IMR-90 (cell line): ENCODE measurements around the gene NEDD4L. TPM values are rescaled to one million over a fixed set of nuclear protein-coding genes. Genes with fewer than 3 reads are reported as not detected.
A peak's percentile ranks its signal among the peaks of the same experiment; 100 is the strongest.

Source experiments
- ATAC-seq: fragments of 200-7000 bp; cut with Tn5 transposase; 2 replicates; pipeline ENCODE4 v1.9.1; 2020; ENCODE audit warnings: low read depth, mild to moderate bottlenecking, moderate library complexity
- BruUV-seq: library from RNA; stranded (reverse); fragments of 400-500 nt; replicated peaks from 2 replicates; lab custom pipeline; 2021; lab: Mats Ljungman, UMichigan
- CTCF ChIA-PET: fragments of 300-600 bp; formaldehyde crosslinking; extraction: SDS; loops from one replicate; lab custom pipeline; 2021; ENCODE audit warnings: antibody characterized with exemption; lab: Yijun Ruan, JAX
- POLR2A ChIA-PET: fragments of 300-600 bp; sonication (Branson Sonifier 250); formaldehyde crosslinking; loops from one replicate; lab custom pipeline; 2022; ENCODE audit warnings: antibody characterized with exemption; ENCODE audit not compliant: unreplicated experiment; lab: Charles Lee
- DNase-seq: peaks from one replicate; pipeline ENCODE4 v3.0.0; 2013
- H2AFZ ChIP-seq: replicated peaks from 2 replicates; pipeline ENCODE3; 2013; ENCODE audit warnings: low read length, mild to moderate bottlenecking; ENCODE audit not compliant: poor library complexity
- H2AK5ac ChIP-seq: 2 replicates; pipeline ENCODE4 v1.6.1; 2013; ENCODE audit warnings: low read depth, low read length, inconsistent platforms
- H2AK9ac ChIP-seq: replicated peaks from 2 replicates; pipeline ENCODE3; 2013; ENCODE audit warnings: mild to moderate bottlenecking, low read depth, low read length, moderate library complexity; ENCODE audit not compliant: poor library complexity
- H2BK120ac ChIP-seq: 2 replicates; pipeline ENCODE4 v1.6.1; 2013; ENCODE audit warnings: low read depth, low read length, inconsistent platforms
- H2BK15ac ChIP-seq: 3 replicates; pipeline ENCODE4 v1.6.1; 2013; ENCODE audit warnings: low read depth, low read length, inconsistent platforms
- H2BK20ac ChIP-seq: 2 replicates; pipeline ENCODE4 v1.6.1; 2013; ENCODE audit warnings: low read depth, mild to moderate bottlenecking, inconsistent platforms, low read length, moderate library complexity
- H2BK5ac ChIP-seq: 2 replicates; pipeline ENCODE4 v1.6.1; 2013; ENCODE audit warnings: mild to moderate bottlenecking, low read depth, low read length, inconsistent platforms; ENCODE audit not compliant: poor library complexity, severe bottlenecking
- H3K14ac ChIP-seq: replicated peaks from 2 replicates; pipeline ENCODE4 v1.6.1; 2013; ENCODE audit warnings: low read depth, low read length, inconsistent platforms
- H3K18ac ChIP-seq: 2 replicates; pipeline ENCODE4 v1.6.1; 2013; ENCODE audit warnings: low read depth, low read length, control low read depth
- H3K23ac ChIP-seq: 2 replicates; pipeline ENCODE4 v1.6.1; 2013; ENCODE audit warnings: low read depth, low read length, inconsistent platforms
- H3K27ac ChIP-seq: 2 replicates; pipeline ENCODE4 v1.5.1; 2013; ENCODE audit warnings: mild to moderate bottlenecking, control low read depth, low read length; ENCODE audit not compliant: insufficient read depth
- H3K27me3 ChIP-seq: 2 replicates; pipeline ENCODE4 v1.6.1; 2013; ENCODE audit warnings: low read length; ENCODE audit not compliant: control insufficient read depth, insufficient read depth
- H3K36me3 ChIP-seq: 2 replicates; pipeline ENCODE4 v1.6.1; 2013; ENCODE audit warnings: low read length, mixed read lengths; ENCODE audit not compliant: control insufficient read depth, insufficient read depth
- H3K4ac ChIP-seq: 2 replicates; pipeline ENCODE4 v1.6.1; 2013; ENCODE audit warnings: low read depth, low read length, inconsistent platforms
- H3K4me1 ChIP-seq: 2 replicates; pipeline ENCODE4 v1.6.1; 2013; ENCODE audit warnings: low read length, mixed read lengths; ENCODE audit not compliant: control insufficient read depth, insufficient read depth
- H3K4me2 ChIP-seq: 2 replicates; pipeline ENCODE4 v1.6.1; 2013; ENCODE audit warnings: low read depth, mild to moderate bottlenecking, control low read depth, low read length, moderate library complexity
- H3K4me3 ChIP-seq: 2 replicates; pipeline ENCODE4 v1.5.1; 2013; ENCODE audit warnings: low read depth, mild to moderate bottlenecking, control low read depth, low read length, moderate library complexity; ENCODE audit not compliant: insufficient read depth
- H3K56ac ChIP-seq: 2 replicates; pipeline ENCODE4 v1.6.1; 2013; ENCODE audit warnings: low read length, inconsistent platforms; ENCODE audit not compliant: insufficient read depth; ENCODE audit errors: extremely low read depth
- H3K79me1 ChIP-seq, 2 experiments: 2 replicates each; pipeline ENCODE4 v1.6.1; 2013; ENCODE audit warnings: low read length in 2 of 2, inconsistent platforms in 1 of 2, low read depth in 1 of 2
- H3K9ac ChIP-seq: 2 replicates; pipeline ENCODE4 v1.6.1; 2013; ENCODE audit warnings: low read depth, low read length, control low read depth
- H3K9me1 ChIP-seq: 2 replicates; pipeline ENCODE4 v1.6.1; 2013; ENCODE audit warnings: low read length, inconsistent platforms; ENCODE audit not compliant: insufficient read depth
- H3K9me3 ChIP-seq: 2 replicates; pipeline ENCODE4 v1.6.1; 2013; ENCODE audit warnings: low read length; ENCODE audit not compliant: control insufficient read depth, insufficient read depth
- H4K20me1 ChIP-seq: 2 replicates; pipeline ENCODE4 v1.6.1; 2013; ENCODE audit warnings: low read length, inconsistent platforms; ENCODE audit not compliant: insufficient read depth
- H4K5ac ChIP-seq: 2 replicates; pipeline ENCODE4 v1.6.1; 2013; ENCODE audit warnings: mild to moderate bottlenecking, low read depth, low read length, control low read depth
- H4K8ac ChIP-seq, 2 experiments: 2 replicates each; pipeline ENCODE4 v1.6.1; 2013; ENCODE audit warnings: low read depth in 2 of 2, low read length in 2 of 2, control low read depth in 1 of 2, inconsistent platforms in 1 of 2
- H4K91ac ChIP-seq: 2 replicates; pipeline ENCODE4 v1.6.1; 2013; ENCODE audit warnings: low read depth, low read length, inconsistent platforms; ENCODE audit not compliant: insufficient read depth
- CHD1 ChIP-seq: IDR thresholded peaks from 2 replicates; pipeline ENCODE4 v1.6.1; 2012; ENCODE audit warnings: low read depth, low read length, improper control_type of control experiment
- ELK1 ChIP-seq: fragments of 150-350 bp; IDR thresholded peaks from 2 replicates; pipeline ENCODE4 v1.6.1; 2016; ENCODE audit warnings: low read depth, mild to moderate bottlenecking, low read length, moderate library complexity, borderline replicate concordance
- MAZ ChIP-seq: IDR thresholded peaks from 2 replicates; pipeline ENCODE4 v1.6.1; 2012; ENCODE audit warnings: low read depth, mild to moderate bottlenecking, low read length, improper control_type of control experiment, moderate library complexity, borderline replicate concordance
- MXI1 ChIP-seq: IDR thresholded peaks from 2 replicates; pipeline ENCODE4 v1.6.1; 2012; ENCODE audit warnings: low read depth, mild to moderate bottlenecking, low read length, moderate library complexity, borderline replicate concordance
- NFE2L2 ChIP-seq: fragments of 150-350 bp; IDR thresholded peaks from 2 replicates; pipeline ENCODE4 v1.6.1; 2016; ENCODE audit warnings: low read depth, mild to moderate bottlenecking, low read length
- POLR2A ChIP-seq: IDR thresholded peaks from 2 replicates; pipeline ENCODE4 v1.6.1; 2012; ENCODE audit warnings: mild to moderate bottlenecking, low read depth, low read length
- RAD21 ChIP-seq: IDR thresholded peaks from 2 replicates; pipeline ENCODE4 v1.6.1; 2012; ENCODE audit warnings: low read length, improper control_type of control experiment
- USF2 ChIP-seq: fragments of 150-350 bp; IDR thresholded peaks from 2 replicates; pipeline ENCODE4 v1.6.1; 2017; ENCODE audit warnings: mild to moderate bottlenecking, antibody characterized with exemption, low read length, low read depth
- whole genome bisulfite sequencing, 2 experiments: methylation state at CpG; one replicate each; pipeline versions ENCODE4 v1.1.5 to v1.1.7; 2013; ENCODE audit warnings: missing lambda C conversion rate in 2 of 2; ENCODE audit not compliant: insufficient read length in 1 of 2; ENCODE audit errors: extremely low coverage in 2 of 2; 5-methylcytosine and 5-hydroxymethylcytosine counted together
- dilution Hi-C: fragments of 300-500 bp; cut with HindIII; formaldehyde crosslinking; loops from one replicate; pipeline ENCODE4 v1.14.3; 2018; ENCODE audit warnings: low sequenced_read_pairs; ENCODE audit not compliant: unreplicated experiment
- in situ Hi-C: fragments of 300-500 bp; cut with MboI; formaldehyde crosslinking; loops from 3 replicates; pipeline ENCODE4 v1.14.3; 2019; ENCODE audit warnings: low sequenced_read_pairs, inconsistent platforms, mixed read lengths
- intact Hi-C: fragments of 100-400 bp; cut with micrococcal nuclease; formaldehyde crosslinking; loops from 2 replicates; pipeline ENCODE4 v1.10.0; 2022
- polyA plus RNA-seq, 3 experiments: library from polyadenylated mRNA; depleted of rRNA; stranded (reverse); fragments of >200 nt; gene quantifications; 2 replicates each; pipeline ENCODE4 v1.2.3, GENCODE V29; 2012; ENCODE audit warnings: low replicate concordance in 1 of 3
- total RNA-seq: library from RNA; depleted of rRNA; stranded (reverse); fragments of >200 nt; gene quantifications from 2 replicates; pipeline ENCODE4 v1.2.3, GENCODE V29; 2012
- TF ChIP-seq, protein P1 (sequence below): conservative IDR thresholded peaks from 2 replicates; pipeline ENCODE4 v1.5.1; 2012; ENCODE audit warnings: mild to moderate bottlenecking, low read depth, low read length, improper control_type of control experiment

Gene NEDD4L
- total and polyA plus RNA-seq, 2 of the 4 experiments (the other 2 are of a cell fraction): 10.0 to 10.9 TPM

DNA sequence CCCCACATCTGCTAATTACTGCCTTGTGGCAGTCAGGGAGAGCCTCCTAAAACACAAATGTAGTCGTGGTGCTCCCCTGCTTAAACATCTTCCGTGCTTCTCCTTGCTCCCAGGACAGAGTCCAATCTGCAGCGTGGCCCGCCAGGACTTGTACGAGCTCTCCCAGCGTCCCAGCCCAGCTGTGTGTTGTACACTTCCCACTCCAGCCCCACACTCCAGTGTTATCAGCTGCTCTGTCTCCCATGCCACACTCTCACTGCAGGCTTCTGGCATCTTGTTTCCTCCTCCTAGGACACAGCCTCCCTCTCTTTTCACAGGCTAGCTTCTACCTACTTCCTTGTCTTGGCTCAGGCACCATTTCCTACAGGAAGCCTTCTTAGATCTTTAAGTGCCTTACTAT, 385.4 kb downstream of the NEDD4L start:
- BruUV-seq: no TSS peak
- Histone ChIP-seq H2AFZ (peak overlapping the region; percentile 69), H3K79me1 (no peaks in the 10 kb centered on the region), H4K8ac (0 out of 4 replicates have a peak overlapping the region, but pooled peaks of 1 of the 2 experiments have one; percentile 10), H3K4me3 (no peak overlapping the region), H2BK5ac (no peak overlapping the region), H2AK9ac (no peak overlapping the region), H3K23ac (no peak overlapping the region), H4K91ac (no peak overlapping the region), H3K9me3 (no peaks in the 10 kb centered on the region), H3K9me1 (no peaks in the 10 kb centered on the region), H2BK15ac (no peak overlapping the region), H4K20me1 (no peaks in the 10 kb centered on the region), H2BK120ac (no peak overlapping the region), H4K5ac (no peak overlapping the region), H3K27ac (no peak overlapping the region), H3K18ac (no peak overlapping the region), H3K9ac (no peak overlapping the region), H2AK5ac (no peak overlapping the region), H3K4ac (no peak overlapping the region), H3K56ac (no peak overlapping the region), H3K14ac (no peak overlapping the region), H3K36me3 (no peaks in the 10 kb centered on the region), H3K4me2 (no peak overlapping the region), H3K4me1 (no peaks in the 10 kb centered on the region), H3K27me3 (peaks cover 3% of the 10 kb centered on the region; the same call in 1 of the 2 replicates), H2BK20ac (no peak overlapping the region)
- TF ChIP-seq RAD21: no peak
- TF ChIP-seq, protein P1, sequence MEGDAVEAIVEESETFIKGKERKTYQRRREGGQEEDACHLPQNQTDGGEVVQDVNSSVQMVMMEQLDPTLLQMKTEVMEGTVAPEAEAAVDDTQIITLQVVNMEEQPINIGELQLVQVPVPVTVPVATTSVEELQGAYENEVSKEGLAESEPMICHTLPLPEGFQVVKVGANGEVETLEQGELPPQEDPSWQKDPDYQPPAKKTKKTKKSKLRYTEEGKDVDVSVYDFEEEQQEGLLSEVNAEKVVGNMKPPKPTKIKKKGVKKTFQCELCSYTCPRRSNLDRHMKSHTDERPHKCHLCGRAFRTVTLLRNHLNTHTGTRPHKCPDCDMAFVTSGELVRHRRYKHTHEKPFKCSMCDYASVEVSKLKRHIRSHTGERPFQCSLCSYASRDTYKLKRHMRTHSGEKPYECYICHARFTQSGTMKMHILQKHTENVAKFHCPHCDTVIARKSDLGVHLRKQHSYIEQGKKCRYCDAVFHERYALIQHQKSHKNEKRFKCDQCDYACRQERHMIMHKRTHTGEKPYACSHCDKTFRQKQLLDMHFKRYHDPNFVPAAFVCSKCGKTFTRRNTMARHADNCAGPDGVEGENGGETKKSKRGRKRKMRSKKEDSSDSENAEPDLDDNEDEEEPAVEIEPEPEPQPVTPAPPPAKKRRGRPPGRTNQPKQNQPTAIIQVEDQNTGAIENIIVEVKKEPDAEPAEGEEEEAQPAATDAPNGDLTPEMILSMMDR: no peak
- TF ChIP-seq MXI1: no peak
- TF ChIP-seq ELK1: no peak
- TF ChIP-seq MAZ: no peak
- no peak for TF ChIP-seq CHD1
- no peak for TF ChIP-seq NFE2L2
- no peak for TF ChIP-seq USF2
- no peak for TF ChIP-seq POLR2A
- POLR2A ChIA-PET: no interaction called here
- in situ Hi-C loops: no loop called here
- CTCF ChIA-PET: no interaction called here
- 28% methylated on average over 6 of the region's 6 CpGs; no CpG with 5 or more reads in 1 of the 2 experiments for WGBS, 2 experiments
- DNase-seq (no peak), ATAC-seq (no peak)
- dilution Hi-C loops: no loop called here
- intact Hi-C loops: no loop called here
